Parathyroid adenoma (tissue), 2 donors: ENCODE results near the gene PDE9A.

Experiments
- H2AFZ ChIP-seq: fragments of 300-600 bp; sonication (generic); one replicate; pipeline ENCODE4 v1.7.0; 2017; ENCODE audit warnings: antibody characterized with exemption, mild to moderate bottlenecking
- H3K27ac ChIP-seq: fragments of 300-600 bp; sonication (generic); one replicate; pipeline ENCODE4 v1.7.0; 2017
- H3K27me3 ChIP-seq: fragments of 300-600 bp; sonication (generic); one replicate; pipeline ENCODE4 v1.7.0; 2017; ENCODE audit warnings: low read length; ENCODE audit not compliant: control insufficient read depth, insufficient read depth
- H3K36me3 ChIP-seq: fragments of 300-600 bp; sonication (generic); one replicate; pipeline ENCODE4 v1.7.0; 2017; ENCODE audit warnings: low read length; ENCODE audit not compliant: control insufficient read depth, insufficient read depth
- H3K4me1 ChIP-seq: fragments of 300-600 bp; sonication (generic); one replicate; pipeline ENCODE4 v1.7.0; 2017; ENCODE audit warnings: control low read depth
- H3K4me2 ChIP-seq: fragments of 300-600 bp; sonication (generic); one replicate; pipeline ENCODE4 v1.7.0; 2017; ENCODE audit warnings: low read length
- H3K4me3 ChIP-seq: fragments of 300-600 bp; sonication (generic); one replicate; pipeline ENCODE4 v1.7.0; 2017; ENCODE audit warnings: low read depth, low read length
- H3K79me2 ChIP-seq: fragments of 300-600 bp; sonication (generic); one replicate; pipeline ENCODE4 v1.7.0; 2017; ENCODE audit warnings: control low read depth
- H3K9ac ChIP-seq: fragments of 300-600 bp; sonication (generic); one replicate; pipeline ENCODE4 v1.7.0; 2017; ENCODE audit warnings: mild to moderate bottlenecking
- H3K9me3 ChIP-seq: fragments of 300-600 bp; sonication (generic); one replicate; pipeline ENCODE4 v1.7.0; 2017; ENCODE audit warnings: low read length; ENCODE audit not compliant: control insufficient read depth
- CTCF ChIP-seq: fragments of 300-600 bp; sonication (generic); IDR thresholded peaks from one replicate; pipeline ENCODE4 v1.7.0; 2017; ENCODE audit warnings: antibody characterized with exemption, mild to moderate bottlenecking
- donor health status: primary hyperparathyroidism.

PDE9A gene

GRCh38 chr21:42651515-42652401, 1.7 kb upstream of the PDE9A start:
- H3K79me2 ChIP-seq: no peaks in the 10 kb centered on the region
- H3K27me3 ChIP-seq: no peaks in the 10 kb centered on the region
- no peaks in the 10 kb centered on the region for H3K36me3 ChIP-seq
- no peak overlapping the region for H3K4me2 ChIP-seq
- TF ChIP-seq CTCF: no peak
- H3K9ac ChIP-seq: no peak overlapping the region
- peaks cover 5% of the 10 kb centered on the region for H3K4me1 ChIP-seq
- H2AFZ ChIP-seq: no peak overlapping the region
- no peak overlapping the region for H3K27ac ChIP-seq
- H3K4me3 ChIP-seq: no peak overlapping the region
- no peaks in the 10 kb centered on the region for H3K9me3 ChIP-seq

GRCh38 chr21:42652527-42653230, 742 bp upstream of the PDE9A start:
- Histone ChIP-seq H3K36me3 (no peaks in the 10 kb centered on the region), H3K4me3 (peak overlapping the region; percentile 64), H3K27me3 (no peaks in the 10 kb centered on the region), H3K4me2 (peak overlapping the region; percentile 91), H3K4me1 (peaks cover 5% of the 10 kb centered on the region), H3K9me3 (no peaks in the 10 kb centered on the region), H2AFZ (peak overlapping the region; percentile 91), H3K9ac (no peak overlapping the region), H3K27ac (peak overlapping the region; percentile 49), H3K79me2 (no peaks in the 10 kb centered on the region)
- peak; percentile 35 for TF ChIP-seq CTCF

- no peak overlapping the region for H3K9ac ChIP-seq
These were observed 925 bp downstream of the PDE9A start for GRCh38 chr21:42654179-42654912.

More at GRCh38 chr21:42654179-42654912, 925 bp downstream of the PDE9A start:
- Histone ChIP-seq H3K36me3 (no peaks in the 10 kb centered on the region), H3K4me1 (peaks cover 5% of the 10 kb centered on the region), H3K27ac (no peak overlapping the region), H3K27me3 (no peaks in the 10 kb centered on the region), H3K4me2 (peak overlapping the region; percentile 96), H3K9me3 (no peaks in the 10 kb centered on the region), H3K79me2 (peaks cover 2% of the 10 kb centered on the region), H3K4me3 (peak overlapping the region; percentile 69), H2AFZ (peak overlapping the region; percentile 61)
- no peak for TF ChIP-seq CTCF
